Neural progenitor cell (in vitro differentiated cells): ENCODE data around the gene DUOX1. TPM values are rescaled to one million over a fixed set of nuclear protein-coding genes. Genes with fewer than 3 reads are reported as not detected.

Source experiments
- DNase-seq: peaks from one replicate; pipeline ENCODE4 v3.0.0-alpha.2; 2016; ENCODE audit warnings: low spot score
- H2AFZ ChIP-seq: fragments of 200-600 bp; sonication (generic); replicated peaks from 2 replicates; pipeline ENCODE4 v1.6.1; 2016; ENCODE audit warnings: antibody characterized with exemption
- H3F3A ChIP-seq: fragments of 200-600 bp; sonication (generic); 2 replicates; pipeline ENCODE4 v1.6.1; 2016; ENCODE audit warnings: antibody characterized with exemption, low read depth
- H3K27ac ChIP-seq: fragments of 200-600 bp; sonication (generic); 2 replicates; pipeline ENCODE4 v1.5.1; 2016; ENCODE audit warnings: mild to moderate bottlenecking
- H3K27me3 ChIP-seq: fragments of 200-600 bp; sonication (generic); 2 replicates; pipeline ENCODE4 v1.6.1; 2016; ENCODE audit warnings: mild to moderate bottlenecking, moderate library complexity
- H3K36me3 ChIP-seq: fragments of 200-600 bp; sonication (generic); 2 replicates; pipeline ENCODE4 v1.5.1; 2016
- H3K4me1 ChIP-seq: fragments of 200-600 bp; sonication (generic); 2 replicates; pipeline ENCODE4 v1.6.1; 2016; ENCODE audit warnings: mixed run types
- H3K4me2 ChIP-seq: fragments of 200-600 bp; sonication (generic); 2 replicates; pipeline ENCODE4 v1.6.1; 2016
- H3K4me3 ChIP-seq: fragments of 200-600 bp; sonication (generic); 2 replicates; pipeline ENCODE4 v1.5.1; 2016
- H3K79me2 ChIP-seq: fragments of 200-600 bp; sonication (generic); 2 replicates; pipeline ENCODE4 v1.6.1; 2016; ENCODE audit warnings: low read depth
- H3K9ac ChIP-seq: fragments of 200-600 bp; sonication (generic); 2 replicates; pipeline ENCODE4 v1.6.1; 2016
- H3K9me3 ChIP-seq: fragments of 200-600 bp; sonication (generic); 2 replicates; pipeline ENCODE4 v1.5.1; 2016; ENCODE audit warnings: low read depth
- H4K20me1 ChIP-seq: fragments of 200-600 bp; sonication (generic); 2 replicates; pipeline ENCODE4 v1.6.1; 2016; ENCODE audit warnings: low read depth
- H3K27ac Mint-ChIP-seq: 3 replicates; pipeline ENCODE4 v1.8.0; 2021; ENCODE audit warnings: mixed read lengths
- H3K27me3 Mint-ChIP-seq: 2 replicates; pipeline ENCODE4 v1.8.0; 2022; ENCODE audit warnings: low read depth, mild to moderate bottlenecking, inconsistent platforms, moderate library complexity, mixed read lengths; ENCODE audit not compliant: insufficient read depth
- H3K36me3 Mint-ChIP-seq: 3 replicates; pipeline ENCODE4 v1.8.0; 2021; ENCODE audit warnings: mixed read lengths
- H3K4me1 Mint-ChIP-seq: 3 replicates; pipeline ENCODE4 v1.8.0; 2021; ENCODE audit warnings: mixed read lengths
- H3K4me3 Mint-ChIP-seq: 3 replicates; pipeline ENCODE4 v1.8.0; 2021; ENCODE audit warnings: mild to moderate bottlenecking, moderate library complexity, mixed read lengths
- H3K9me3 Mint-ChIP-seq: 3 replicates; pipeline ENCODE4 v1.8.0; 2020; ENCODE audit warnings: mixed read lengths
- EZH2 ChIP-seq: fragments of 200-600 bp; sonication (generic); IDR thresholded peaks from 2 replicates; pipeline ENCODE4 v1.6.1; 2017; ENCODE audit warnings: antibody characterized with exemption, mild to moderate bottlenecking, moderate library complexity
- EZH2phosphoT487 ChIP-seq: fragments of 200-600 bp; sonication (generic); IDR thresholded peaks from 2 replicates; pipeline ENCODE4 v1.6.1; 2017; ENCODE audit warnings: antibody characterized with exemption
- total RNA-seq: library from RNA; depleted of rRNA; stranded (reverse); fragments of >200 nt; gene quantifications from 2 replicates; pipeline ENCODE4 v1.2.3, GENCODE V29; 2015; ENCODE audit warnings: low replicate concordance
- TF ChIP-seq, protein P1 (sequence below): fragments of 200-600 bp; sonication (generic); IDR thresholded peaks from 2 replicates; pipeline ENCODE4 v1.5.1; 2017; ENCODE audit warnings: antibody characterized with exemption, mild to moderate bottlenecking

DUOX1 gene
- total RNA-seq, 1 donor from 2014 or later, result 0.30 TPM

DNA sequence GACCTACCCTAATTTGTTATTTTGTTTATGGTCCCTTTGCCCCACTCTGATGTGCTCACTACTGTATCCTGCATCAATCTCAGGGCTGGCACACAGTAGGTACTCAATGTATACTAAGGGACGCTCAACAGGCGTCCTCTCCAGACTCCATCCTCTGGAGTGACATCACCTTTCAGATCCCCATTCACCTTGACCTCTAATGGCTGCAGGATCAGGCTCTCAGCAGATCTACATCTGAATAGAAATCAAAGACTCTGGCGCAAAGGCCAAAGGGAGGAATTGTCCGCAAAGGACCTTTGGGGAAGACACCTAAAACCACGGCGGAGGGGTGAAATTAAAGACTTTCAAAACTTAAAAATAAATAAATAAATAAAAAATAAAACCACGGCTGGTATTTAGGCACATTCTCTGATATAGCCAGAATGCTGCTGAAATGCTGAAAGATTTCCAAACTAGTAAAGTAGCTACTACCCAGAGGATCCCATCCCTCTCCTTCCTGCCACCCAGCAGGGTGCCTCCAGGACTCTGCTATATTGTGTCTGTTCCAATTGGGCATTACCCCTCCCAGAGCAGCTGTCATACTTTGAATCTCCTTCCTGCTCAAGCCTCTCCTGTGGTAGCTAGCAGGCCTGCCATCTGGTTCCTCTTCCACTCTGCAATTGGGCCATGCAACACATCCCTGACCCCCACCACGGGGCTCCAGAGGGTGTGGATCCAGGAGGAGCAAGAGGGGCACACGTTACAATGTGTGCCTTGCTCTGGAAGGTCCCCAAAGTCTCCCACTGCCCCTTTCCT lies 51.9 kb downstream of the DUOX1 start:
- no peak overlapping the region for H3K4me3 Mint-ChIP-seq
- peaks cover 88% of the 10 kb centered on the region for H3K79me2 ChIP-seq
- DNase-seq, result no peak
- H2AFZ ChIP-seq, result no peak overlapping the region
- H4K20me1 ChIP-seq, result peaks cover 100% of the 10 kb centered on the region
- no peaks in the 10 kb centered on the region for H3K9me3 ChIP-seq
- H3K27ac ChIP-seq, result no peak overlapping the region
- peaks cover 3% of the 10 kb centered on the region for H3F3A ChIP-seq
- H3K4me3 ChIP-seq, result no peak overlapping the region
- H3K36me3 Mint-ChIP-seq, result peaks cover 40% of the 10 kb centered on the region
- H3K4me1 ChIP-seq, result peaks cover 42% of the 10 kb centered on the region
- H3K9ac ChIP-seq, result no peak overlapping the region
- TF ChIP-seq, protein P1, sequence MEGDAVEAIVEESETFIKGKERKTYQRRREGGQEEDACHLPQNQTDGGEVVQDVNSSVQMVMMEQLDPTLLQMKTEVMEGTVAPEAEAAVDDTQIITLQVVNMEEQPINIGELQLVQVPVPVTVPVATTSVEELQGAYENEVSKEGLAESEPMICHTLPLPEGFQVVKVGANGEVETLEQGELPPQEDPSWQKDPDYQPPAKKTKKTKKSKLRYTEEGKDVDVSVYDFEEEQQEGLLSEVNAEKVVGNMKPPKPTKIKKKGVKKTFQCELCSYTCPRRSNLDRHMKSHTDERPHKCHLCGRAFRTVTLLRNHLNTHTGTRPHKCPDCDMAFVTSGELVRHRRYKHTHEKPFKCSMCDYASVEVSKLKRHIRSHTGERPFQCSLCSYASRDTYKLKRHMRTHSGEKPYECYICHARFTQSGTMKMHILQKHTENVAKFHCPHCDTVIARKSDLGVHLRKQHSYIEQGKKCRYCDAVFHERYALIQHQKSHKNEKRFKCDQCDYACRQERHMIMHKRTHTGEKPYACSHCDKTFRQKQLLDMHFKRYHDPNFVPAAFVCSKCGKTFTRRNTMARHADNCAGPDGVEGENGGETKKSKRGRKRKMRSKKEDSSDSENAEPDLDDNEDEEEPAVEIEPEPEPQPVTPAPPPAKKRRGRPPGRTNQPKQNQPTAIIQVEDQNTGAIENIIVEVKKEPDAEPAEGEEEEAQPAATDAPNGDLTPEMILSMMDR, result no peak
- TF ChIP-seq EZH2phosphoT487 (no peak), EZH2 (no peak)
- H3K4me1 Mint-ChIP-seq, result peaks cover 45% of the 10 kb centered on the region
- H3K9me3 Mint-ChIP-seq, result peaks cover 4% of the 10 kb centered on the region
- no peak overlapping the region for H3K27ac Mint-ChIP-seq
- H3K4me2 ChIP-seq, result no peak overlapping the region
- peaks cover 4% of the 10 kb centered on the region for H3K27me3 Mint-ChIP-seq
- no peaks in the 10 kb centered on the region for H3K27me3 ChIP-seq
- no peaks in the 10 kb centered on the region for H3K36me3 ChIP-seq

DNA sequence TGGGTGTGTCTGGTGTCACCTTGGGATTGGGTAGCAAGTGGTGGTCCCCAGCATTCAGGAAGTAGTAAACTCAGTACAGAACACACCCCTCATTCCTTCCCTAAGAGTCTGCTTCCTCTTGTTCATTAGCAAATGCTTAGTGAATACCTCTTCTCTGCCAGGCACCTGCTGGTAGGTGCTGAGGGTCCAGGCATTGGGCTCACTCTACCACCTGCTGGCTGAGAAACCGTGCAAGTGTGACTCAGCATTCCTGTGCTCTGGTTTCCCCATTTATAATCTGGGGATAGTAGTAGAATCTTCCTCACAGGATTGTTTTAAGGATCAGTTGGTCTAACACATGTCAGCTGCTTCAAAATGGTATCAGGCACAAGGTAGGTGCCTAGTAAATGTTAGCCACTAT lies 53.2 kb downstream of the DUOX1 start:
- H3K4me2 ChIP-seq, result peak overlapping the region; percentile 87
- no peak overlapping the region for H3K27ac ChIP-seq
- H3K27ac Mint-ChIP-seq, result no peak overlapping the region

DNA sequence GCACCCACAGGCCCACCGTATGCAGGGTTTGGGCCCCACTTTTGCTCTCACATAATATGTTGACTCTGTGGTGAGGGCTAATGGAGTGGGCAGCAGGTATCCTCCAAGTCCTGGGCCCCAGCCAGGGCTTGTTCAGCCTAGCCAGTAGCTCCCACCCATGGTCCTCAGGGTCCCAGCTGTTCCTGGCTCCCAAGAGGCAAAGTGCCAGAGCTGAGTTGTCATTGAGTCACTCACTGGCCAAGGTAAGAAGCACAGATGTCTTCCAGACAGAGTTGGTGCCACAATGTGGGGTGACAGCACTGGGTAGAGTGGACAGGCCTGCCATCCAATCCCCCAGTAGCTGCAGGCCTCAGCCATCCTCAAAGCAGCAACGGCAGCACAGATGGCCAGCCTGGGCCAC lies 53.7 kb downstream of the DUOX1 start:
- H3K79me2 ChIP-seq, result peaks cover 90% of the 10 kb centered on the region
- H3K4me3 ChIP-seq, result no peak overlapping the region
- H2AFZ ChIP-seq, result no peak overlapping the region
- no peak overlapping the region for H3K27ac ChIP-seq
- Mint-ChIP-seq H3K27ac (no peak overlapping the region), H3K4me3 (no peak overlapping the region), H3K9me3 (peaks cover 4% of the 10 kb centered on the region), H3K36me3 (peaks cover 28% of the 10 kb centered on the region), H3K27me3 (peaks cover 8% of the 10 kb centered on the region), H3K4me1 (peaks cover 53% of the 10 kb centered on the region)
- H3K36me3 ChIP-seq, result no peaks in the 10 kb centered on the region
- peaks cover 86% of the 10 kb centered on the region for H4K20me1 ChIP-seq
- no peaks in the 10 kb centered on the region for H3K9me3 ChIP-seq
- H3K4me2 ChIP-seq, result peak overlapping the region; percentile 87
- peaks cover 44% of the 10 kb centered on the region for H3K4me1 ChIP-seq
- no peak for DNase-seq
- H3K9ac ChIP-seq, result no peak overlapping the region
- peaks cover 9% of the 10 kb centered on the region for H3F3A ChIP-seq
- TF ChIP-seq EZH2phosphoT487 (no peak), EZH2 (no peak)
- TF ChIP-seq, protein P1, result no peak
- peaks cover 5% of the 10 kb centered on the region for H3K27me3 ChIP-seq

More for the DNA sequence above, 53.2 kb downstream of the DUOX1 start:
- no peak for TF ChIP-seq EZH2phosphoT487
- TF ChIP-seq EZH2, result no peak
- no peaks in the 10 kb centered on the region for H3K9me3 ChIP-seq
- Mint-ChIP-seq H3K4me1 (peaks cover 49% of the 10 kb centered on the region), H3K36me3 (peaks cover 28% of the 10 kb centered on the region), H3K9me3 (peaks cover 4% of the 10 kb centered on the region), H3K27me3 (peaks cover 4% of the 10 kb centered on the region), H3K4me3 (no peak overlapping the region)
- H2AFZ ChIP-seq, result no peak overlapping the region
- no peak overlapping the region for H3K9ac ChIP-seq
- peaks cover 44% of the 10 kb centered on the region for H3K4me1 ChIP-seq
- peaks cover 91% of the 10 kb centered on the region for H4K20me1 ChIP-seq
- no peak for DNase-seq
- peaks cover 9% of the 10 kb centered on the region for H3F3A ChIP-seq
- H3K79me2 ChIP-seq, result peaks cover 95% of the 10 kb centered on the region
- H3K36me3 ChIP-seq, result no peaks in the 10 kb centered on the region
- peaks cover under 1% of the 10 kb centered on the region for H3K27me3 ChIP-seq
- H3K4me3 ChIP-seq, result no peak overlapping the region

- Mint-ChIP-seq H3K36me3 (peaks cover 28% of the 10 kb centered on the region), H3K4me3 (peak overlapping the region; percentile 26), H3K4me1 (peaks cover 55% of the 10 kb centered on the region), H3K27me3 (peaks cover 12% of the 10 kb centered on the region), H3K27ac (no peak overlapping the region), H3K9me3 (peaks cover 4% of the 10 kb centered on the region)
- Histone ChIP-seq H3K4me1 (peaks cover 44% of the 10 kb centered on the region), H2AFZ (no peak overlapping the region), H3K79me2 (peaks cover 79% of the 10 kb centered on the region), H3K4me3 (no peak overlapping the region), H3K4me2 (peak overlapping the region; percentile 87), H3K27ac (no peak overlapping the region), H4K20me1 (peaks cover 75% of the 10 kb centered on the region), H3K9me3 (no peaks in the 10 kb centered on the region), H3K9ac (no peak overlapping the region), H3K27me3 (peaks cover 16% of the 10 kb centered on the region), H3K36me3 (no peaks in the 10 kb centered on the region), H3F3A (peaks cover 9% of the 10 kb centered on the region)
- no peak for DNase-seq
- TF ChIP-seq, protein P1, result no peak
- TF ChIP-seq EZH2phosphoT487 (no peak), EZH2 (no peak)
These were observed 54.8 kb downstream of the DUOX1 start for GRCh38 chr15:45184562-45185041.
